ENCODE results near the gene NKAIN2. TPM values are rescaled to one million over a fixed set of nuclear protein-coding genes. Genes with fewer than 3 reads are reported as not detected.
"Not testable (repeated sequence)": the region's sequence is repeated elsewhere in the genome, so short reads cannot be mapped to it uniquely, and the experiment has no call there.

NKAIN2 gene
- polyA plus RNA-seq, 1 donor (not counting 4 experiments of a cell fraction or from before 2014, with no cell fraction given), result 0.13 TPM

GRCh38 chr6:124561635-124562130 lies 758.0 kb downstream of the NKAIN2 start:
- DNase-seq (ENCODE audit: low read depth, low spot score) (no peak), FAIRE-seq (no peak)
- Histone ChIP-seq H3K79me2 (ENCODE audit: control insufficient read depth, insufficient read depth, low read length) (no peaks in the 10 kb centered on the region), H4K20me1 (ENCODE audit: control insufficient read depth, extremely low read depth, insufficient read depth, low read length) (no peaks in the 10 kb centered on the region), H3K27ac (ENCODE audit: control insufficient read depth, insufficient read depth, low read length) (no peak overlapping the region), H3K36me3 (ENCODE audit: control insufficient read depth in 2 of 2, extremely low read depth in 1 of 2, insufficient read depth in 2 of 2, low read length in 2 of 2) (no peaks in the 10 kb centered on the region), H3K4me2 (ENCODE audit: control insufficient read depth, extremely low read depth, insufficient read depth, low read depth, low read length) (no peak overlapping the region), H3K9ac (ENCODE audit: control insufficient read depth, extremely low read depth, insufficient read depth, low read length) (no peak overlapping the region), H3K9me1 (ENCODE audit: control insufficient read depth, extremely low read depth, insufficient read depth, low read length) (no peaks in the 10 kb centered on the region), H3K4me1 (ENCODE audit: control insufficient read depth, extremely low read depth, insufficient read depth, low read length) (no peaks in the 10 kb centered on the region), H3K9me3 (ENCODE audit: control insufficient read depth, low read depth, low read length) (no peaks in the 10 kb centered on the region), H2AFZ (ENCODE audit: control insufficient read depth, low read length) (no peak overlapping the region), H3K27me3 (ENCODE audit: control insufficient read depth, extremely low read depth, insufficient read depth, low read length) (no peaks in the 10 kb centered on the region), H3K4me3 (ENCODE audit: control insufficient read depth in 2 of 3, extremely low read depth in 1 of 3, insufficient read depth in 2 of 3, low read depth in 1 of 3, low read length in 3 of 3) (no peak overlapping the region)
- TF ChIP-seq CTCF (optimal IDR thresholded peaks at IDR 0.05 in 1 of 3, IDR thresholded peaks at IDR 0.05 in 1 of 3, conservative IDR thresholded peaks at IDR 0.05 in 1 of 3; ENCODE audit: extremely low read depth in 1 of 3, insufficient read depth in 2 of 3, low read length in 3 of 3), result no peak
- no peak for TF ChIP-seq EZH2 (IDR thresholded peaks at IDR 0.05; ENCODE audit: low read length)
- dilution Hi-C loops (cut with MboI; ENCODE audit: extremely low pct_ligation_motif_present, low sequenced_read_pairs), result no loop called here

- H3K79me2 ChIP-seq (ENCODE audit: control insufficient read depth, insufficient read depth, low read length); FAIRE-seq; H3K27me3 ChIP-seq (ENCODE audit: control insufficient read depth, extremely low read depth, insufficient read depth, low read length); dilution Hi-C loops (cut with MboI; ENCODE audit: extremely low pct_ligation_motif_present, low sequenced_read_pairs); H3K9ac ChIP-seq (ENCODE audit: control insufficient read depth, extremely low read depth, insufficient read depth, low read length); H3K9me3 ChIP-seq (ENCODE audit: control insufficient read depth, low read depth, low read length); H3K36me3 ChIP-seq (ENCODE audit: control insufficient read depth in 2 of 2, extremely low read depth in 1 of 2, insufficient read depth in 2 of 2, low read length in 2 of 2); DNase-seq (ENCODE audit: low read depth, low spot score); H3K4me1 ChIP-seq (ENCODE audit: control insufficient read depth, extremely low read depth, insufficient read depth, low read length); H3K9me1 ChIP-seq (ENCODE audit: control insufficient read depth, extremely low read depth, insufficient read depth, low read length); H3K4me2 ChIP-seq (ENCODE audit: control insufficient read depth, extremely low read depth, insufficient read depth, low read depth, low read length); H3K4me3 ChIP-seq (ENCODE audit: control insufficient read depth in 2 of 3, extremely low read depth in 1 of 3, insufficient read depth in 2 of 3, low read depth in 1 of 3, low read length in 3 of 3); H2AFZ ChIP-seq (ENCODE audit: control insufficient read depth, low read length); H4K20me1 ChIP-seq (ENCODE audit: control insufficient read depth, extremely low read depth, insufficient read depth, low read length); H3K27ac ChIP-seq (ENCODE audit: control insufficient read depth, insufficient read depth, low read length): not testable (repeated sequence)
Measured at GRCh38 chr6:124564125-124564524, 760.5 kb downstream of the NKAIN2 start.

GRCh38 chr6:124567401-124567800 lies 763.7 kb downstream of the NKAIN2 start:
- no peaks in the 10 kb centered on the region for H3K36me3 ChIP-seq (ENCODE audit: control insufficient read depth in 2 of 2, extremely low read depth in 1 of 2, insufficient read depth in 2 of 2, low read length in 2 of 2)
- DNase-seq (ENCODE audit: low read depth, low spot score) (no peak), FAIRE-seq (no peak)
- H3K9me1 ChIP-seq (ENCODE audit: control insufficient read depth, extremely low read depth, insufficient read depth, low read length), result no peaks in the 10 kb centered on the region
- no peaks in the 10 kb centered on the region for H3K27me3 ChIP-seq (ENCODE audit: control insufficient read depth, extremely low read depth, insufficient read depth, low read length)
- no peak overlapping the region for H3K4me3 ChIP-seq (ENCODE audit: control insufficient read depth in 2 of 3, extremely low read depth in 1 of 3, insufficient read depth in 2 of 3, low read depth in 1 of 3, low read length in 3 of 3)
- H3K4me2 ChIP-seq (ENCODE audit: control insufficient read depth, extremely low read depth, insufficient read depth, low read depth, low read length), result no peak overlapping the region
- H2AFZ ChIP-seq (ENCODE audit: control insufficient read depth, low read length), result no peak overlapping the region
- H3K27ac ChIP-seq (ENCODE audit: control insufficient read depth, insufficient read depth, low read length), result no peak overlapping the region
- no peaks in the 10 kb centered on the region for H3K4me1 ChIP-seq (ENCODE audit: control insufficient read depth, extremely low read depth, insufficient read depth, low read length)
- TF ChIP-seq CTCF (optimal IDR thresholded peaks at IDR 0.05 in 1 of 3, IDR thresholded peaks at IDR 0.05 in 1 of 3, conservative IDR thresholded peaks at IDR 0.05 in 1 of 3; ENCODE audit: extremely low read depth in 1 of 3, insufficient read depth in 2 of 3, low read length in 3 of 3) (no peak), EZH2 (IDR thresholded peaks at IDR 0.05; ENCODE audit: low read length) (no peak)
- H3K79me2 ChIP-seq (ENCODE audit: control insufficient read depth, insufficient read depth, low read length), result no peaks in the 10 kb centered on the region
- H4K20me1 ChIP-seq (ENCODE audit: control insufficient read depth, extremely low read depth, insufficient read depth, low read length), result no peaks in the 10 kb centered on the region
- no peak overlapping the region for H3K9ac ChIP-seq (ENCODE audit: control insufficient read depth, extremely low read depth, insufficient read depth, low read length)
- H3K9me3 ChIP-seq (ENCODE audit: control insufficient read depth, low read depth, low read length), result no peaks in the 10 kb centered on the region
- dilution Hi-C loops (cut with MboI; ENCODE audit: extremely low pct_ligation_motif_present, low sequenced_read_pairs), result no loop called here
